GM18507 (cell line): ENCODE measurements around the gene COL4A2.

Experiments
- DNase-seq: peaks from one replicate; pipeline ENCODE4 v3.0.0; 2011; ENCODE audit warnings: low read depth; ENCODE audit not compliant: insufficient read length; ENCODE audit errors: extremely low spot score
- FAIRE-seq: peaks from 2 replicates; lab custom pipeline; 2011; peaks lifted over from hg19 to GRCh38; lab: Jason Lieb, UNC

COL4A2 gene

GRCh38 chr13:110348309-110349105 lies 41.4 kb downstream of the COL4A2 start:
- FAIRE-seq (no peak), DNase-seq (no peak)

GRCh38 chr13:110349239-110349638 lies 42.2 kb downstream of the COL4A2 start:
- no peak for FAIRE-seq

GRCh38 chr13:110350049-110350448 lies 43.0 kb downstream of the COL4A2 start:
- no peak for FAIRE-seq
- DNase-seq = no peak

More at GRCh38 chr13:110349239-110349638, 42.2 kb downstream of the COL4A2 start:
- DNase-seq = no peak

- FAIRE-seq (no peak), DNase-seq (no peak)
Observed at GRCh38 chr13:110350509-110350908, 43.4 kb downstream of the COL4A2 start.

- DNase-seq (no peak), FAIRE-seq (no peak)
Observed at GRCh38 chr13:110351636-110352420, 44.7 kb downstream of the COL4A2 start.

GRCh38 chr13:110352735-110353134 lies 45.7 kb downstream of the COL4A2 start:
- DNase-seq (no peak), FAIRE-seq (no peak)

- DNase-seq (no peak), FAIRE-seq (no peak)
Observed at GRCh38 chr13:110353339-110353977, 46.4 kb downstream of the COL4A2 start.

GRCh38 chr13:110354123-110354627 lies 47.1 kb downstream of the COL4A2 start:
- no peak for FAIRE-seq

GRCh38 chr13:110354715-110355473 lies 47.8 kb downstream of the COL4A2 start:
- DNase-seq (no peak), FAIRE-seq (no peak)

More at GRCh38 chr13:110354123-110354627, 47.1 kb downstream of the COL4A2 start:
- no peak for DNase-seq

- DNase-seq (no peak), FAIRE-seq (no peak)
Observed at GRCh38 chr13:110356362-110356761, 49.3 kb downstream of the COL4A2 start.

GRCh38 chr13:110358381-110358780 lies 51.3 kb downstream of the COL4A2 start:
- no peak for DNase-seq
- FAIRE-seq = no peak

GRCh38 chr13:110359840-110360301 lies 52.8 kb downstream of the COL4A2 start:
- DNase-seq (no peak), FAIRE-seq (no peak)

GRCh38 chr13:110360598-110360997 lies 53.5 kb downstream of the COL4A2 start:
- DNase-seq (no peak), FAIRE-seq (no peak)

- DNase-seq (no peak), FAIRE-seq (no peak)
Observed at GRCh38 chr13:110361365-110361911, 54.4 kb downstream of the COL4A2 start.

- FAIRE-seq (no peak), DNase-seq (no peak)
Observed at GRCh38 chr13:110363010-110363409, 55.9 kb downstream of the COL4A2 start.

- DNase-seq = no peak
Observed at GRCh38 chr13:110364081-110364480, 57.0 kb downstream of the COL4A2 start.

GRCh38 chr13:110365876-110366275 lies 58.8 kb downstream of the COL4A2 start:
- no peak for FAIRE-seq

More at GRCh38 chr13:110364081-110364480, 57.0 kb downstream of the COL4A2 start:
- FAIRE-seq = no peak

GRCh38 chr13:110366733-110367132 lies 59.6 kb downstream of the COL4A2 start:
- DNase-seq (no peak), FAIRE-seq (no peak)

More at GRCh38 chr13:110365876-110366275, 58.8 kb downstream of the COL4A2 start:
- no peak for DNase-seq

- no peak for FAIRE-seq
- no peak for DNase-seq
Observed at GRCh38 chr13:110367620-110368019, 60.5 kb downstream of the COL4A2 start.
